WTC11 (cell line): ENCODE data around the gene STRN3. TPM values are rescaled to one million over a fixed set of nuclear protein-coding genes. Genes with fewer than 3 reads are reported as not detected.

ENCODE experiments used
- ELF4 ChIP-seq: sonication (generic); formaldehyde crosslinking; IDR thresholded peaks from 2 replicates; pipeline ENCODE4 v1.8.1; 2022; ENCODE audit warnings: low read depth, mild to moderate bottlenecking, moderate library complexity, missing genetic modification reagents
- ETV6 ChIP-seq: sonication (generic); formaldehyde crosslinking; IDR thresholded peaks from 2 replicates; pipeline ENCODE4 v1.8.1; 2022; ENCODE audit warnings: mild to moderate bottlenecking, missing genetic modification reagents
- FOXP1 ChIP-seq: sonication (generic); formaldehyde crosslinking; IDR thresholded peaks from 2 replicates; pipeline ENCODE4 v1.8.0; 2022; ENCODE audit warnings: missing genetic modification reagents, mild to moderate bottlenecking, moderate library complexity, borderline replicate concordance
- JAZF1 ChIP-seq: fragments of 250-450 bp; sonication (Bioruptor Pico); IDR thresholded peaks from 2 replicates; pipeline ENCODE4 v1.9.0; 2021; ENCODE audit warnings: moderate library complexity, mild to moderate bottlenecking, inconsistent platforms
- NFATC4 ChIP-seq: fragments of 250-450 bp; sonication (Bioruptor Pico); IDR thresholded peaks from 2 replicates; pipeline ENCODE4 v1.9.0; 2021; ENCODE audit warnings: mild to moderate bottlenecking
- NR3C1 ChIP-seq: sonication (generic); formaldehyde crosslinking; conservative IDR thresholded peaks from 2 replicates; pipeline ENCODE4 v1.8.1; 2023; ENCODE audit warnings: low read depth, mild to moderate bottlenecking, missing genetic modification reagents
- OVOL2 ChIP-seq: fragments of 250-450 bp; sonication (Bioruptor Pico); IDR thresholded peaks from 2 replicates; pipeline ENCODE4 v1.9.0; 2021; ENCODE audit warnings: mild to moderate bottlenecking, borderline replicate concordance
- SMAD3 ChIP-seq: sonication (generic); formaldehyde crosslinking; IDR thresholded peaks from 2 replicates; pipeline ENCODE4 v1.8.0; 2022; ENCODE audit warnings: missing genetic modification reagents, mild to moderate bottlenecking, borderline replicate concordance
- SMAD4 ChIP-seq: sonication (generic); formaldehyde crosslinking; IDR thresholded peaks from 2 replicates; pipeline ENCODE4 v1.8.0; 2022; ENCODE audit warnings: mild to moderate bottlenecking, missing genetic modification reagents
- TEAD4 ChIP-seq: sonication (generic); formaldehyde crosslinking; IDR thresholded peaks from 2 replicates; pipeline ENCODE4 v1.8.0; 2022; ENCODE audit warnings: mild to moderate bottlenecking, missing genetic modification reagents
- ZBTB21 ChIP-seq: sonication (generic); formaldehyde crosslinking; IDR thresholded peaks from 2 replicates; pipeline ENCODE4 v1.8.1; 2023; ENCODE audit warnings: mild to moderate bottlenecking, missing genetic modification reagents, borderline replicate concordance
- ZNF121 ChIP-seq: sonication (generic); formaldehyde crosslinking; IDR thresholded peaks from 2 replicates; pipeline ENCODE4 v1.8.0; 2023; ENCODE audit warnings: missing genetic modification reagents
- ZNF232 ChIP-seq: sonication (generic); formaldehyde crosslinking; IDR thresholded peaks from 2 replicates; pipeline ENCODE4 v1.8.0; 2022; ENCODE audit warnings: mild to moderate bottlenecking, missing genetic modification reagents
- ZNF423 ChIP-seq: fragments of 250-450 bp; sonication (Bioruptor Pico); IDR thresholded peaks from 2 replicates; pipeline ENCODE4 v2.1.2; 2022; ENCODE audit warnings: mild to moderate bottlenecking, moderate library complexity
- total RNA-seq: library from RNA; stranded (reverse); gene quantifications from 3 replicates; pipeline ENCODE4 v1.2.3, GENCODE V29; 2021
- TF ChIP-seq, protein P1 (sequence below): sonication (generic); formaldehyde crosslinking; IDR thresholded peaks from 2 replicates; pipeline ENCODE4 v1.8.0; 2023; ENCODE audit warnings: missing genetic modification reagents, mild to moderate bottlenecking, borderline replicate concordance
- TF ChIP-seq, protein P2 (sequence below): fragments of 250-450 bp; sonication (Bioruptor Pico); IDR thresholded peaks from 2 replicates; pipeline ENCODE4 v1.9.0; 2021; ENCODE audit warnings: moderate library complexity, mild to moderate bottlenecking, inconsistent platforms, borderline replicate concordance
- TF ChIP-seq, protein P3 (sequence below): sonication (generic); formaldehyde crosslinking; IDR thresholded peaks from 2 replicates; pipeline ENCODE4 v1.8.0; 2022; ENCODE audit warnings: mild to moderate bottlenecking, missing genetic modification reagents
- TF ChIP-seq, protein P4 (sequence below): sonication (generic); formaldehyde crosslinking; IDR thresholded peaks from 2 replicates; pipeline ENCODE4 v1.8.0; 2022; ENCODE audit warnings: mild to moderate bottlenecking, missing genetic modification reagents
- TF ChIP-seq, protein P5 (sequence below): sonication (generic); formaldehyde crosslinking; IDR thresholded peaks from 2 replicates; pipeline ENCODE4 v1.8.1; 2023; ENCODE audit warnings: mild to moderate bottlenecking, missing genetic modification reagents, moderate library complexity
- TF ChIP-seq, protein P6 (sequence below): sonication (generic); formaldehyde crosslinking; IDR thresholded peaks from 2 replicates; pipeline ENCODE4 v1.8.0; 2022; ENCODE audit warnings: mild to moderate bottlenecking, missing genetic modification reagents
- TF ChIP-seq, protein P7 (sequence below): sonication (generic); formaldehyde crosslinking; IDR thresholded peaks from 2 replicates; pipeline ENCODE4 v1.8.0; 2022; ENCODE audit warnings: mild to moderate bottlenecking, missing genetic modification reagents
- TF ChIP-seq, protein P8 (sequence below): sonication (generic); formaldehyde crosslinking; IDR thresholded peaks from 2 replicates; pipeline ENCODE4 v1.8.1; 2023; ENCODE audit warnings: mild to moderate bottlenecking, missing genetic modification reagents
- TF ChIP-seq, protein P9 (sequence below): fragments of 250-450 bp; sonication (Bioruptor Pico); IDR thresholded peaks from 2 replicates; pipeline ENCODE4 v1.9.0; 2021; ENCODE audit warnings: mild to moderate bottlenecking

STRN3 gene
- total RNA-seq, 1 experiment from 2014 or later: 37.1 TPM

DNA sequence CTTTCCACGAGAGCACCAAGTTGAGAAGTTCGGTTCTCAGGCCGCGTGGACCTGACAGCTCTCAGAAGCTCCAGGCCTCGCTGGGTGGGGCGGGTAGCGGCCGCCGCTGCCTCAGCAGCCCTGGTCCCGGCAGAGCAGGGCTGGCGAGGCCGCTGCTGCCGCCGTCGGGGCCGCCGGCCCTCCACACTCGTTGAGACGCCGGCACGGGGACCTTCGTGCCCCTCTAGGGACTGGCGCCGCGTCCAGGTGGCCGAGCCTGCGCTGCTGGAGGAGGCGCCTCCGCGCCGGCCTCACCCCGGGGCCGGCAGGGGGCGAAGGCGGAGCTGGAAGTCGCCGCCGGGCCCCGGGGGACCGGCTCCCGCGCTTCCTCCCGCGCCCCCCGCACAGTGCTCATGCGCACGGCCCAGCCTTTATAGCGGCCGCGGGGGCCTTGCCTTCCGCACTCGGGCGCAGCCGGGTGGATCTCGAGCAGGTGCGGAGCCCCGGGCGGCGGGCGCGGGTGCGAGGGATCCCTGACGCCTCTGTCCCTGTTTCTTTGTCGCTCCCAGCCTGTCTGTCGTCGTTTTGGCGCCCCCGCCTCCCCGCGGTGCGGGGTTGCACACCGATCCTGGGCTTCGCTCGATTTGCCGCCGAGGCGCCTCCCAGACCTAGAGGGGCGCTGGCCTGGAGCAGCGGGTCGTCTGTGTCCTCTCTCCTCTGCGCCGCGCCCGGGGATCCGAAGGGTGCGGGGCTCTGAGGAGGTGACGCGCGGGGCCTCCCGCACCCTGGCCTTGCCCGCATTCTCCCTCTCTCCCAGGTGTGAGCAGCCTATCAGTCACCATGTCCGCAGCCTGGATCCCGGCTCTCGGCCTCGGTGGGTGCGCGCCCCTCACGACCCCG is 151.8 kb downstream of the STRN3 start, which contains the start of gene COCH (continued):
- TF ChIP-seq, protein P1, sequence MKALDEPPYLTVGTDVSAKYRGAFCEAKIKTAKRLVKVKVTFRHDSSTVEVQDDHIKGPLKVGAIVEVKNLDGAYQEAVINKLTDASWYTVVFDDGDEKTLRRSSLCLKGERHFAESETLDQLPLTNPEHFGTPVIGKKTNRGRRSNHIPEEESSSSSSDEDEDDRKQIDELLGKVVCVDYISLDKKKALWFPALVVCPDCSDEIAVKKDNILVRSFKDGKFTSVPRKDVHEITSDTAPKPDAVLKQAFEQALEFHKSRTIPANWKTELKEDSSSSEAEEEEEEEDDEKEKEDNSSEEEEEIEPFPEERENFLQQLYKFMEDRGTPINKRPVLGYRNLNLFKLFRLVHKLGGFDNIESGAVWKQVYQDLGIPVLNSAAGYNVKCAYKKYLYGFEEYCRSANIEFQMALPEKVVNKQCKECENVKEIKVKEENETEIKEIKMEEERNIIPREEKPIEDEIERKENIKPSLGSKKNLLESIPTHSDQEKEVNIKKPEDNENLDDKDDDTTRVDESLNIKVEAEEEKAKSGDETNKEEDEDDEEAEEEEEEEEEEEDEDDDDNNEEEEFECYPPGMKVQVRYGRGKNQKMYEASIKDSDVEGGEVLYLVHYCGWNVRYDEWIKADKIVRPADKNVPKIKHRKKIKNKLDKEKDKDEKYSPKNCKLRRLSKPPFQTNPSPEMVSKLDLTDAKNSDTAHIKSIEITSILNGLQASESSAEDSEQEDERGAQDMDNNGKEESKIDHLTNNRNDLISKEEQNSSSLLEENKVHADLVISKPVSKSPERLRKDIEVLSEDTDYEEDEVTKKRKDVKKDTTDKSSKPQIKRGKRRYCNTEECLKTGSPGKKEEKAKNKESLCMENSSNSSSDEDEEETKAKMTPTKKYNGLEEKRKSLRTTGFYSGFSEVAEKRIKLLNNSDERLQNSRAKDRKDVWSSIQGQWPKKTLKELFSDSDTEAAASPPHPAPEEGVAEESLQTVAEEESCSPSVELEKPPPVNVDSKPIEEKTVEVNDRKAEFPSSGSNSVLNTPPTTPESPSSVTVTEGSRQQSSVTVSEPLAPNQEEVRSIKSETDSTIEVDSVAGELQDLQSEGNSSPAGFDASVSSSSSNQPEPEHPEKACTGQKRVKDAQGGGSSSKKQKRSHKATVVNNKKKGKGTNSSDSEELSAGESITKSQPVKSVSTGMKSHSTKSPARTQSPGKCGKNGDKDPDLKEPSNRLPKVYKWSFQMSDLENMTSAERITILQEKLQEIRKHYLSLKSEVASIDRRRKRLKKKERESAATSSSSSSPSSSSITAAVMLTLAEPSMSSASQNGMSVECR (CRISPR knock-in tag): 0 out of 2 replicates have a peak, but pooled peaks have one; percentile 41
- TF ChIP-seq, protein P2, sequence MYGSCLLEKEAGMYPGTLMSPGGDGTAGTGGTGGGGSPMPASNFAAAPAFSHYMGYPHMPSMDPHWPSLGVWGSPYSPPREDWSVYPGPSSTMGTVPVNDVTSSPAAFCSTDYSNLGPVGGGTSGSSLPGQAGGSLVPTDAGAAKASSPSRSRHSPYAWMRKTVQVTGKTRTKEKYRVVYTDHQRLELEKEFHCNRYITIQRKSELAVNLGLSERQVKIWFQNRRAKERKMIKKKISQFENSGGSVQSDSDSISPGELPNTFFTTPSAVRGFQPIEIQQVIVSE (CRISPR knock-in tag): no peak
- TF ChIP-seq ZNF232 (CRISPR knock-in tag) (no peak), ZBTB21 (CRISPR knock-in tag) (peak; percentile 73; the same call in 1 of the 2 replicates), FOXP1 (CRISPR knock-in tag) (no peak), SMAD3 (CRISPR knock-in tag) (0 out of 2 replicates have a peak, but pooled peaks have one; percentile 29), JAZF1 (CRISPR knock-in tag) (no peak), TEAD4 (CRISPR knock-in tag) (no peak), ZNF423 (peak; percentile 55), NFATC4 (no peak), SMAD4 (CRISPR knock-in tag) (no peak), OVOL2 (CRISPR knock-in tag) (no peak), NR3C1 (CRISPR knock-in tag) (no peak), ZNF121 (CRISPR knock-in tag) (no peak), ETV6 (CRISPR knock-in tag) (no peak), ELF4 (CRISPR knock-in tag) (no peak)
- TF ChIP-seq, protein P3, sequence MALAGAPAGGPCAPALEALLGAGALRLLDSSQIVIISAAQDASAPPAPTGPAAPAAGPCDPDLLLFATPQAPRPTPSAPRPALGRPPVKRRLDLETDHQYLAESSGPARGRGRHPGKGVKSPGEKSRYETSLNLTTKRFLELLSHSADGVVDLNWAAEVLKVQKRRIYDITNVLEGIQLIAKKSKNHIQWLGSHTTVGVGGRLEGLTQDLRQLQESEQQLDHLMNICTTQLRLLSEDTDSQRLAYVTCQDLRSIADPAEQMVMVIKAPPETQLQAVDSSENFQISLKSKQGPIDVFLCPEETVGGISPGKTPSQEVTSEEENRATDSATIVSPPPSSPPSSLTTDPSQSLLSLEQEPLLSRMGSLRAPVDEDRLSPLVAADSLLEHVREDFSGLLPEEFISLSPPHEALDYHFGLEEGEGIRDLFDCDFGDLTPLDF (CRISPR knock-in tag): 0 out of 2 replicates have a peak, but pooled peaks have one; percentile 17
- TF ChIP-seq, protein P4, sequence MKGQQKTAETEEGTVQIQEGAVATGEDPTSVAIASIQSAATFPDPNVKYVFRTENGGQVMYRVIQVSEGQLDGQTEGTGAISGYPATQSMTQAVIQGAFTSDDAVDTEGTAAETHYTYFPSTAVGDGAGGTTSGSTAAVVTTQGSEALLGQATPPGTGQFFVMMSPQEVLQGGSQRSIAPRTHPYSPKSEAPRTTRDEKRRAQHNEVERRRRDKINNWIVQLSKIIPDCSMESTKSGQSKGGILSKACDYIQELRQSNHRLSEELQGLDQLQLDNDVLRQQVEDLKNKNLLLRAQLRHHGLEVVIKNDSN (CRISPR knock-in tag): no peak
- TF ChIP-seq, protein P5, sequence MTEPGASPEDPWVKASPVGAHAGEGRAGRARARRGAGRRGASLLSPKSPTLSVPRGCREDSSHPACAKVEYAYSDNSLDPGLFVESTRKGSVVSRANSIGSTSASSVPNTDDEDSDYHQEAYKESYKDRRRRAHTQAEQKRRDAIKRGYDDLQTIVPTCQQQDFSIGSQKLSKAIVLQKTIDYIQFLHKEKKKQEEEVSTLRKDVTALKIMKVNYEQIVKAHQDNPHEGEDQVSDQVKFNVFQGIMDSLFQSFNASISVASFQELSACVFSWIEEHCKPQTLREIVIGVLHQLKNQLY (CRISPR knock-in tag): no peak
- TF ChIP-seq, protein P6, sequence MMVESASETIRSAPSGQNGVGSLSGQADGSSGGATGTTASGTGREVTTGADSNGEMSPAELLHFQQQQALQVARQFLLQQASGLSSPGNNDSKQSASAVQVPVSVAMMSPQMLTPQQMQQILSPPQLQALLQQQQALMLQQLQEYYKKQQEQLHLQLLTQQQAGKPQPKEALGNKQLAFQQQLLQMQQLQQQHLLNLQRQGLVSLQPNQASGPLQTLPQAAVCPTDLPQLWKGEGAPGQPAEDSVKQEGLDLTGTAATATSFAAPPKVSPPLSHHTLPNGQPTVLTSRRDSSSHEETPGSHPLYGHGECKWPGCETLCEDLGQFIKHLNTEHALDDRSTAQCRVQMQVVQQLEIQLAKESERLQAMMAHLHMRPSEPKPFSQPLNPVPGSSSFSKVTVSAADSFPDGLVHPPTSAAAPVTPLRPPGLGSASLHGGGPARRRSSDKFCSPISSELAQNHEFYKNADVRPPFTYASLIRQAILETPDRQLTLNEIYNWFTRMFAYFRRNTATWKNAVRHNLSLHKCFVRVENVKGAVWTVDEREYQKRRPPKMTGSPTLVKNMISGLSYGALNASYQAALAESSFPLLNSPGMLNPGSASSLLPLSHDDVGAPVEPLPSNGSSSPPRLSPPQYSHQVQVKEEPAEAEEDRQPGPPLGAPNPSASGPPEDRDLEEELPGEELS (CRISPR knock-in tag): no peak
- TF ChIP-seq, protein P7, sequence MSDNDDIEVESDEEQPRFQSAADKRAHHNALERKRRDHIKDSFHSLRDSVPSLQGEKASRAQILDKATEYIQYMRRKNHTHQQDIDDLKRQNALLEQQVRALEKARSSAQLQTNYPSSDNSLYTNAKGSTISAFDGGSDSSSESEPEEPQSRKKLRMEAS (CRISPR knock-in tag): no peak; the same call in 1 of the 2 replicates
- TF ChIP-seq, protein P8, sequence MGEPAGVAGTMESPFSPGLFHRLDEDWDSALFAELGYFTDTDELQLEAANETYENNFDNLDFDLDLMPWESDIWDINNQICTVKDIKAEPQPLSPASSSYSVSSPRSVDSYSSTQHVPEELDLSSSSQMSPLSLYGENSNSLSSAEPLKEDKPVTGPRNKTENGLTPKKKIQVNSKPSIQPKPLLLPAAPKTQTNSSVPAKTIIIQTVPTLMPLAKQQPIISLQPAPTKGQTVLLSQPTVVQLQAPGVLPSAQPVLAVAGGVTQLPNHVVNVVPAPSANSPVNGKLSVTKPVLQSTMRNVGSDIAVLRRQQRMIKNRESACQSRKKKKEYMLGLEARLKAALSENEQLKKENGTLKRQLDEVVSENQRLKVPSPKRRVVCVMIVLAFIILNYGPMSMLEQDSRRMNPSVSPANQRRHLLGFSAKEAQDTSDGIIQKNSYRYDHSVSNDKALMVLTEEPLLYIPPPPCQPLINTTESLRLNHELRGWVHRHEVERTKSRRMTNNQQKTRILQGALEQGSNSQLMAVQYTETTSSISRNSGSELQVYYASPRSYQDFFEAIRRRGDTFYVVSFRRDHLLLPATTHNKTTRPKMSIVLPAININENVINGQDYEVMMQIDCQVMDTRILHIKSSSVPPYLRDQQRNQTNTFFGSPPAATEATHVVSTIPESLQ (CRISPR knock-in tag): no peak
- TF ChIP-seq, protein P9, sequence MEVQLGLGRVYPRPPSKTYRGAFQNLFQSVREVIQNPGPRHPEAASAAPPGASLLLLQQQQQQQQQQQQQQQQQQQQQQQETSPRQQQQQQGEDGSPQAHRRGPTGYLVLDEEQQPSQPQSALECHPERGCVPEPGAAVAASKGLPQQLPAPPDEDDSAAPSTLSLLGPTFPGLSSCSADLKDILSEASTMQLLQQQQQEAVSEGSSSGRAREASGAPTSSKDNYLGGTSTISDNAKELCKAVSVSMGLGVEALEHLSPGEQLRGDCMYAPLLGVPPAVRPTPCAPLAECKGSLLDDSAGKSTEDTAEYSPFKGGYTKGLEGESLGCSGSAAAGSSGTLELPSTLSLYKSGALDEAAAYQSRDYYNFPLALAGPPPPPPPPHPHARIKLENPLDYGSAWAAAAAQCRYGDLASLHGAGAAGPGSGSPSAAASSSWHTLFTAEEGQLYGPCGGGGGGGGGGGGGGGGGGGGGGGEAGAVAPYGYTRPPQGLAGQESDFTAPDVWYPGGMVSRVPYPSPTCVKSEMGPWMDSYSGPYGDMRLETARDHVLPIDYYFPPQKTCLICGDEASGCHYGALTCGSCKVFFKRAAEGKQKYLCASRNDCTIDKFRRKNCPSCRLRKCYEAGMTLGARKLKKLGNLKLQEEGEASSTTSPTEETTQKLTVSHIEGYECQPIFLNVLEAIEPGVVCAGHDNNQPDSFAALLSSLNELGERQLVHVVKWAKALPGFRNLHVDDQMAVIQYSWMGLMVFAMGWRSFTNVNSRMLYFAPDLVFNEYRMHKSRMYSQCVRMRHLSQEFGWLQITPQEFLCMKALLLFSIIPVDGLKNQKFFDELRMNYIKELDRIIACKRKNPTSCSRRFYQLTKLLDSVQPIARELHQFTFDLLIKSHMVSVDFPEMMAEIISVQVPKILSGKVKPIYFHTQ (CRISPR knock-in tag): no peak
